Activated T-helper 1 cell treated with anti-CD3 and anti-CD28 coated beads, Interleukin-2, amount 50 U/mL, for 16 hours (primary cell): ENCODE data around the gene RABGEF1.
"Not testable (repeated sequence)": the region's sequence is repeated elsewhere in the genome, so short reads cannot be mapped to it uniquely, and the experiment has no call there.

Source experiments
- DNase-seq, 2 donors: peaks; one replicate each; pipeline ENCODE4 v3.0.0-alpha.2; 2020; ENCODE audit warnings: low read depth in 1 of 2, low spot score in 1 of 2

Gene RABGEF1

GRCh38 chr7:66807736-66808135 is 67.2 kb downstream of the RABGEF1 start:
- DNase-seq = no peak

GRCh38 chr7:66810716-66811115 is 70.2 kb downstream of the RABGEF1 start:
- no peak for DNase-seq

- not testable (repeated sequence) for DNase-seq
These were observed 74.8 kb downstream of the RABGEF1 start for GRCh38 chr7:66815186-66815875.

- DNase-seq = no peak
These were observed 75.4 kb downstream of the RABGEF1 start for GRCh38 chr7:66815951-66816350.

- not testable (repeated sequence) for DNase-seq
These were observed 76.1 kb downstream of the RABGEF1 start for GRCh38 chr7:66816658-66817057.

- not testable (repeated sequence) for DNase-seq
These were observed 76.8 kb downstream of the RABGEF1 start for GRCh38 chr7:66817208-66817795.

- DNase-seq = not testable (repeated sequence)
These were observed 77.4 kb downstream of the RABGEF1 start for GRCh38 chr7:66817956-66818355.

GRCh38 chr7:66824041-66824440 is 83.5 kb downstream of the RABGEF1 start:
- DNase-seq = no peak

GRCh38 chr7:66825538-66825937 is 85.0 kb downstream of the RABGEF1 start:
- DNase-seq = not testable (repeated sequence)

GRCh38 chr7:66826649-66827048 is 86.1 kb downstream of the RABGEF1 start:
- no peak for DNase-seq

- DNase-seq = not testable (repeated sequence)
These were observed 90.4 kb downstream of the RABGEF1 start for GRCh38 chr7:66830976-66831375.

GRCh38 chr7:66832531-66833351 is 92.2 kb downstream of the RABGEF1 start:
- DNase-seq = no peak

GRCh38 chr7:66837007-66837406 is 96.5 kb downstream of the RABGEF1 start:
- no peak for DNase-seq

GRCh38 chr7:66837661-66838060 is 97.1 kb downstream of the RABGEF1 start:
- DNase-seq = no peak

GRCh38 chr7:66839814-66840213 is 99.3 kb downstream of the RABGEF1 start:
- DNase-seq = no peak

- no peak for DNase-seq
These were observed 99.8 kb downstream of the RABGEF1 start for GRCh38 chr7:66840316-66840715.

GRCh38 chr7:66841898-66842297 is 101.4 kb downstream of the RABGEF1 start:
- DNase-seq = no peak

- DNase-seq = not testable (repeated sequence)
These were observed 103.0 kb downstream of the RABGEF1 start for GRCh38 chr7:66843492-66843891.

- DNase-seq = peak; percentile 99 to 100
These were observed 104.2 kb downstream of the RABGEF1 start for GRCh38 chr7:66844552-66845378.

GRCh38 chr7:66845379-66846095 is 105.0 kb downstream of the RABGEF1 start:
- DNase-seq = no peak

GRCh38 chr7:66846096-66846445 is 105.5 kb downstream of the RABGEF1 start:
- not testable (repeated sequence) for DNase-seq
